PFSK-1 (cell line): ENCODE measurements around the gene IFNB1.

ENCODE experiments used
- FOXP2 ChIP-seq: optimal IDR thresholded peaks from 2 replicates; pipeline ENCODE3; 2011; ENCODE audit warnings: borderline replicate concordance, control low read depth, inconsistent platforms; ENCODE audit not compliant: insufficient read depth; ENCODE audit errors: extremely low read length, extremely low read depth
- POLR2AphosphoS5 ChIP-seq: IDR thresholded peaks from 2 replicates; pipeline ENCODE4 v1.6.1; 2012; ENCODE audit warnings: low read depth, mild to moderate bottlenecking, control low read depth, low read length, moderate library complexity
- REST ChIP-seq, 2 experiments: IDR thresholded peaks; 2 replicates each; pipeline versions ENCODE4 v1.6.1 to v1.8.0; 2011 to 2012; ENCODE audit warnings: low read depth in 2 of 2, low read length in 2 of 2, control low read depth in 1 of 2, inconsistent platforms in 1 of 2, mild to moderate bottlenecking in 1 of 2, moderate library complexity in 1 of 2; ENCODE audit not compliant: insufficient read depth in 1 of 2
- SIN3A ChIP-seq: IDR thresholded peaks from 2 replicates; pipeline ENCODE4 v1.6.1; 2012; ENCODE audit warnings: mild to moderate bottlenecking, low read length, moderate library complexity, borderline replicate concordance; ENCODE audit not compliant: insufficient read depth
- TAF1 ChIP-seq: IDR thresholded peaks from 2 replicates; pipeline ENCODE4 v1.6.1; 2012; ENCODE audit warnings: low read length, control low read depth, borderline replicate concordance; ENCODE audit not compliant: insufficient read depth

IFNB1 gene

GRCh38 chr9:21080793-21081192 is 3.1 kb upstream of the IFNB1 start:
- no peak for TF ChIP-seq FOXP2
- no peak for TF ChIP-seq REST (IDR thresholded peaks at IDR 0.05; ENCODE audit: insufficient read depth in 1 of 2, low read depth in 2 of 2, low read length in 2 of 2)
- no peak for TF ChIP-seq TAF1
- no peak for TF ChIP-seq POLR2AphosphoS5
- no peak for TF ChIP-seq SIN3A

- TF ChIP-seq TAF1 (no peak), POLR2AphosphoS5 (no peak), REST (IDR thresholded peaks at IDR 0.05; ENCODE audit: insufficient read depth in 1 of 2, low read depth in 2 of 2, low read length in 2 of 2) (no peak), FOXP2 (no peak), SIN3A (no peak)
These were observed 960 bp upstream of the IFNB1 start for GRCh38 chr9:21078702-21079101.

GRCh38 chr9:21075484-21075883 is 2.3 kb downstream of the IFNB1 start:
- no peak for TF ChIP-seq TAF1
- TF ChIP-seq SIN3A = no peak
- TF ChIP-seq REST (IDR thresholded peaks at IDR 0.05; ENCODE audit: insufficient read depth in 1 of 2, low read depth in 2 of 2, low read length in 2 of 2) = no peak
- TF ChIP-seq FOXP2 = no peak
- TF ChIP-seq POLR2AphosphoS5 = no peak

GRCh38 chr9:21070906-21071305 is 6.8 kb downstream of the IFNB1 start:
- no peak for TF ChIP-seq REST (IDR thresholded peaks at IDR 0.05; ENCODE audit: insufficient read depth in 1 of 2, low read depth in 2 of 2, low read length in 2 of 2)
- TF ChIP-seq FOXP2 = no peak
- no peak for TF ChIP-seq POLR2AphosphoS5
- no peak for TF ChIP-seq TAF1
- no peak for TF ChIP-seq SIN3A

- TF ChIP-seq TAF1 = no peak
- TF ChIP-seq SIN3A = no peak
- TF ChIP-seq REST (IDR thresholded peaks at IDR 0.05; ENCODE audit: insufficient read depth in 1 of 2, low read depth in 2 of 2, low read length in 2 of 2) = no peak
- no peak for TF ChIP-seq FOXP2
- TF ChIP-seq POLR2AphosphoS5 = no peak
These were observed 7.6 kb downstream of the IFNB1 start for GRCh38 chr9:21070171-21070571.
